ENCODE measurements around the gene VAV3. TPM values are rescaled to one million over a fixed set of nuclear protein-coding genes. Genes with fewer than 3 reads are reported as not detected.
A peak's percentile ranks its signal among the peaks of the same experiment; 100 is the strongest.
"Not testable (repeated sequence)": the region's sequence is repeated elsewhere in the genome, so short reads cannot be mapped to it uniquely, and the experiment has no call there.

Gene VAV3
- total RNA-seq, 1 donor from 2014 or later: 126 TPM

- peak; percentile 55 for DNase-seq (ENCODE audit: low read depth)
Measured at GRCh38 chr1:107935396-107936064, 29.4 kb downstream of the VAV3 start.

GRCh38 chr1:107934578-107934977, 30.4 kb downstream of the VAV3 start:
- DNase-seq (ENCODE audit: low read depth): no peak

GRCh38 chr1:107933736-107934135, 31.2 kb downstream of the VAV3 start:
- DNase-seq (ENCODE audit: low read depth): no peak

- DNase-seq (ENCODE audit: low read depth): no peak
Measured at GRCh38 chr1:107930292-107930691, 34.7 kb downstream of the VAV3 start.

DNA sequence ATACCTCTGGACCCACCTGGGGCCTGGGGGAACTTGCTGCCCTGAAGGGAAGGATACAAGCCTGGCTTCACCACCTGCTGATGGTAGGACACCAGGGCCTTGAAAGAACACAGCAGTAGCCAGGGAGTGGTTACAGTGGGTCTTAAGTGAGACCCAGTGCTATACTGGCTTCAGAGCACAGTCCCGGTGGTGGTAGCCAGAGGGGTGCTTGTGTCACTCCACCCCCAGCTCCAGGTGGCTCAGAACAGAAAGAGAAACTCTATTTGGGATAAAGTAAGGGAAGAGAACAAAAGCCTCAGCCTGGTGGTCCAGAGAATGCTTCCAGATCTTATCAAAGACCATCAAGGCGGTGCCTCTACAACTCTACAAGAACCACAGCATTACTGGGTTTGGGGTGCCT, 37.2 kb downstream of the VAV3 start:
- DNase-seq (ENCODE audit: low read depth): no peak

DNA sequence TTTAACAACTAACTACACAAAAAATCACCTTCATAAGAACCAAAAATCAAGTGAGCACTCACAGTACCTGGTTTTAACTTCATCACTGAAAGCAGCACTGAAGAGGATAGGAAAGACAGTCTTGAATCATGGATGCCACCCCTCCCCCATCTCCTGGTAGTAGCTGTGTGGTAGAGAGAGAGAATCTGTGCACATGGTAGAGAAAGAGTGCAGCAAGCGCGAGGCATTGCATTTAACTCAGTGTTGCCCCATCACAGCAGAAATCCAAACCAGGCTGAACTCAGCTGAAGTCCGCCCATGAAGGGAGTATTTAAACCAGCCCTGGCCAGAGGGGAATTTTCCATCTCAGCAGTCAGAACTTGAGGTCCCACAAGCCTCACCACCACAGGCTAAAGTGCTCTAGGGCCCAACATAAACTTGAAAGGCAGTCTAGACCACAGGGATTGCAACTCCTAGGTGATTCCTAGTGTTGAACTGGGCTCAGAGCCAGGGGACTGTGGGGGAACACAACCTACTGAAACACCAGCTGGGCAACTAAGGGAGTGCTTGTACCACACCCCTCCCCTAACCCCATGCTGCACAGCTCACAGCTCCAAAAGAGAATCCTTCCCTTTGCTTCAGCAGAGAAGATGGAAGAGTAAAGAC, 38.4 kb downstream of the VAV3 start:
- peak; percentile 90 for DNase-seq (ENCODE audit: low read depth)

DNA sequence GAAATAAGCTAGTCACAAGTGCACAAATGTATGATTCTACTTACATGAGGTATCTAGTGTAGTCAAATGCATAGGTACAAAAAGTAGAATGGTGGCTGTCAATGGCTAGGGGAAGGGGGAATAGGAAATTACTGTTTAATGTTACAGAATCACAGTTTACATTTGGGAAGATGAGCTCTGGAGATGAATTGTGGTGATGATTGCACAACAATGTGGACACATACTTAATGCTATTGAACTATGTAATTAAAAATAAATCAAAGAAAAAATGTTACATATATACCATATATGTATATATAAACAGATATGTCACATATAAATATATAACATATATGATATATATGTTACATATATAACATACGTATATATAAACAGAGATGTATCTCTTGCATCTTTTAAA, 39.4 kb downstream of the VAV3 start:
- DNase-seq (ENCODE audit: low read depth): no peak

DNA sequence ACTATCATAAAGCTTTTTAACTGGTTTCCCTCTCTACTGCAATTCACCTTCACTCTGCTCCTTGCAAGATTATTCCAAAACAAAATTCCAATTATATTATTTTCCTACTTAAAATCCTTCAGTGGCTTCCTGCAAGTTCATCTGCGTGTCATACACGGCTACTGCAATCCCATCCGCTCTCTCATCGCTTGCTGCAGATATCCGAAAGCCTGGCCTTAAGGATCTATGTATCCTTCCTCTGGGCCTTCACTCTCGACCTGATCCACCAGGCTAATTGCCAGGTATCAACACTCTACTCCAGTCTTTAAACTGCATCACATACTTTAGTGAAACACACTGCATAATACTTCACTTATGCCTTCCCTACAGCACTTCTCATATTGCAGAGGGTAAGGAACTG, 44.0 kb downstream of the VAV3 start:
- no peak for DNase-seq (ENCODE audit: low read depth)

DNA sequence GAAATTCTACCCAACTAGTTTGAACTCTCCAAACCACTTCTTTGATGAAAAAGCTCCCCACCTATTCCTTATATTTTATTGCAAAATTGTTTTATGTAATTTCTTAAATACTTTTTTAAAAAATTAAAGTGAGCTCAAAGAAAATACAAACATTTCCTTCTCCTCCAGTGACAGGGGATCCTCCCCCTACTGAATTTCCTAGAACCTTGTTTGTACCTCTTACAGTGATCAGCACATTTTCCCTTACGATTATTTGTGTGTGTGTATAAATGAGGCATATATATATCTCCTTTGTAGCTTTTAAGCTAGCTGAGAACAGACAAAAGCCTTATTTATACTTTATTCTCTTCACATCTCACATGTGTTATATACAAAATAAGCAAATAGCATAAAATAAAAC, 44.4 kb downstream of the VAV3 start:
- DNase-seq (ENCODE audit: low read depth): no peak

GRCh38 chr1:107919953-107920352, 45.0 kb downstream of the VAV3 start:
- DNase-seq (ENCODE audit: low read depth): no peak

DNA sequence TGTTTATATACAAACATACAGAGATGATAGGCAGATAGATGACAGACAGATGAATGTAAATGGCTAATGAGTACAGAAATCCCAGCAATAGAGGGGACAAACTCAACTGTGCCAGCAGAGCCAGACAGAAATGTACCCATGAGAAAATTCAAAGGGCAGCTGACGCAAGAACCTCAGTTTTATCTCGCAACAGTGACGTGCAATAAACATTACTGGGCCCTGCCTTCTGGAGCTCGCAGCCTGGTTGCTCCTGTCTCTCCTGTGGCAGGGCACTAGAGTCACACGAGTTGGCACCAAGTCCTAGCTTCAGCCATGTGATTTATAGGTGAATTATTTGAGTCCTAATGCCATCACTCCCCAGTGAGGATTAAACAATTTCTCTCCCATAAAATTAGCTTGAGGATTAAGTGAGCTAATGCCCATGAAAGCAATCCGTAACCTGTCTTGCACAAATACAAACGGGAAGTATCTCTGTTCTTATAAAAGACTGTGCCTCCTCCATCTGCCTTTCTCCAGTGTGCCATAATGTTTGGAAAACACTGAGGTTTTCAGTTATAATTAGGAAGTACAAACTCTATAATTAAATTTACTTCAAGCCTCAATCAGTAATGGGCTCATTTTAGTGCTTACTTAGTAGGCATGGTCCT, 50.7 kb downstream of the VAV3 start:
- DNase-seq (ENCODE audit: low read depth): no peak

DNA sequence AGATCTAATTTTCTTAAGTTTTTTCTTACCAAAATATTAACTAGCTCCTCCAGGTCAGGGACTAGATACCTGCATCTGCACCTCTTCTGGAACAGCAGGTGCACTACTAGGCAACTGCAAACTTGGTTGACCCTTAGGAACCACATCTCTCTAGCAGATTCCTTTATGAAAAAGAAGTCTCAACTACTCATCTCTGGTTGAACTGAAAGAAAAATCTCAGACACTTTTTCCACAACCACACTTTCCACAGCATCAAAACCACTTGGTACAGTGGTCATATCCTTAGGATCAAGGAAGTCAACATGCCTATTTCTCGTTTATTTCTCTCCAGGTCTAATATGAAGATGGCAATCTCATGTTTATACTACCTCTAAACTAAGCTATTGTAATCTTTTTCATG, 52.3 kb downstream of the VAV3 start:
- DNase-seq (ENCODE audit: low read depth): no peak

GRCh38 chr1:107900090-107900945, 64.7 kb downstream of the VAV3 start:
- peak; percentile 36 for DNase-seq (ENCODE audit: low read depth)

- peak; percentile 3 for DNase-seq (ENCODE audit: low read depth)
Measured at GRCh38 chr1:107899655-107900054, 65.3 kb downstream of the VAV3 start.

DNA sequence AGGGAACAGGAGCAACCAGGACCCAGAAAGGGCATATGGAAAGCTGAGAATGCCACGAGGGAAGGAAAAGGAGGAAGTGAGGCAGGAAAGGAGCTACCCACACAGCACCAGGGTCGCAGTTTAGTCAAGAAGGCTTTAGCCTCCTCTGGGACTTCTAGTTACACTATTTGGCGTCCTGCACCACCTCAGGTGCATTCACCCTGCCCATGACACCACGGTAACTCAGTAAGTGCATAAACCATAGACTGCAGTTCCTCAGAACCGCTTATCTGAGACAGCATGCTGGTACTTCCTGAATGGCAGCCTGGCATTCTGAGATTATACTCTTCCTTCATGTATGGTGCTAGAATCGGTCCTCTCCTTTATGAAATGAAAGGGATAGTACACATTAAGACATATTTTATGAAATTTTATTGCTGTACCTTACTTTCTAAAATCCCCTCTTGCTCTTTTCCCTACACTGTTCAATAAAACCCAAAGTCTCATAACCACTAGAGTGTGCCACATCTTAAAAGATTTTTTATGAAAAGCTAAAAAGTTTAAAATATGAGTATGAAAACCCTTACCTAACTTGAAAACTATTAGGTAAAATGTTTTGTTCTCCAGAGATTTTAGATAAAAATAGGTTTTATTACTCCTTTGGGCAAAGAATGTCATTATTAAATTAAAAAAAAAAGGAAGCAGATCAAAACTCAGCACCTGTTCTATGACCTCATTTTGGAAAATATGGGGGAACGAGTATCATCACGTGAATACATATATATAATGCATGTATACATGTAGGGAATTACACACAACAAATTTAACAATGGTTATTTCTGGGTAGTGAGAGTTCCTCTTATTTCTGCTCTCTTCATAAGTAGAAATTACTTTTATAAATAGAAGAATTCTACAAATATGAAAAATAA, 67.3 kb downstream of the VAV3 start:
- DNase-seq (ENCODE audit: low read depth): no peak

DNA sequence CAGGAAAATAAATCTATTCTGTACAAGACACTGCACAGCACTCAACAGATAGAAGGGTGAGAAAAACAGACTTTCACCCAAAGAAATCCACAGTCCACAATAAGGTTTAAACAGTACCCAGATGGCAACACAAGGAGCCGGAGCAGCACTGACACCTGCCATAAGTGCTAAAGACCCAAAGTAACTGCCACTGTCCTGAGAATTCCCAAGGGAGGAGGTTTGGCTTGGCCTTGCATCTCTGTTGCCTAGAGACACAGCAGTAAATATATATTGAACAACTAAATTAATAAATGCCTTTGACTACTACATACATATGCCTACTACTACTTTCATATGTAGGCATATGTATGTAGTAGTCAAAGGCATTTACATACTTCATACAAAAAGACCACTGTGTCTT, 68.0 kb downstream of the VAV3 start:
- no peak for DNase-seq (ENCODE audit: low read depth)

DNA sequence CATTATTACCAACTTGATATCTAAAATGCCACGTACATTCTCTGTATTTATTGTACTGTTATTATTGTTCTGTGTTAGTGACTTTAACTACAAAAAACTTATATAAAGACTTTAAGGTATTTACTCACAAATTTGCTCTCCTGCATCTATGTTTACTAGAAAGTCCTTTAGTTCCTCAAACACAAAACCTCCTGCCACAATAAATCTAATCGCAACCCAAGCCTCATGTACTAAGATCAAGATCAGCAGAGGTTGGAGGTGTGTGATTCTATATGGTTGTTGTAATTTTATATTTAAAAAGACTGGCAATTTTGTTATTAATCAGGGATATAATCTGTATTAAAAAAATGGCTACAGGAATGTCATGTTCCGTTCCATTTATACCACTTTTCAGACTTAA, 68.6 kb downstream of the VAV3 start:
- no peak for DNase-seq (ENCODE audit: low read depth)

DNA sequence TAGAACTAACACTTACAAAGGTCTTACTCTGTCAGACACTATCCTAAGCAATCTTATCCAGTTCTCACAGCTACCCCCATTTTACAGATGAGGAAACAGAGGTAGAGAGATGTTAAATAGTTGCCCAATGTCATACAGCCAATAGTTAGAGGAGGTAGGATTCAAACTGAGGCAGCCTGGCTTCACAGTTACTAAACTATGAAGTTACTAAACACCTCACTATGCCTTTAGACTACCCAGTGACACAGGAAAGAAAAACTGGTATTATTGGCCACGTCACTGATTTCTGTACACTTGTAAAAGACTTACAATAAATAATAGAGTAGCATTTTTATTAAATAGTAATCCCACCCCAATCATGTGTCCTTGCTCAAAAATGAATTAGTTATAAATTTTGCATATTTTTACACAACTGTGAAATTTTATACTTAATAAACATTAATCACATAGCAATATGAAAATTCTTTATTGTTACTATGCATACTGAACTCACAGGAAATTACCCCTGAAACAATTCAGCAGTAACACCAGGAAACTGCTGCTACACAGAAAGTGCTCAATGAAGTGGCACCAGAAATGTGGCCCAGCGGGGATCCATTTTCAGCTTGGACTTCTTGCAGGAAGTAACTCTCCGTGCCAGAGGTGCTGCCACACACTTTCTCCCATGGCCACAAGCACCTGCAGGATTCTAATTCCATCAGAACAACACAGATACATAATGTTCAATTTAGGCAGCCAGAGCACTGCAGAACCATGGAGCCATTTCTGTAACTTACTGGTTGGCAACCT, 69.4 kb downstream of the VAV3 start:
- peak; percentile 12 for DNase-seq (ENCODE audit: low read depth)

DNA sequence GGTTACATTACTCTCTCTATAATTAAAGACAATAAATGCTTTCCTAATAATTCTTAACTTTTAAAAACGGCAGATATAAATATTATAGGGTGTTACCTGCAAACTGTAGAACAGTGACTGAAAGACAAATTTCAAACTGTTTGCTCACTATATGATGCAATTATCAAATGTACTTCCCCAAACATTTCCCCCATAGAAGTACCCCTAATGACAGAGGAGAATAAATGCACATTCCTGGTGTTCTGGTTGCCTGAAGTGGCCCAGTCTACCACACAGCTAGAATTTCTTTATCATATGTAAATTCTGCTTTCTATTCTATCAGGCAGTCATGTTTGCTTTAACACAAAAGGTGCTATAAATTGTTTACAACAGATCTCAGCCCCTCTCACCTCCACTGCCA, 70.4 kb downstream of the VAV3 start:
- no peak for DNase-seq (ENCODE audit: low read depth)

DNA sequence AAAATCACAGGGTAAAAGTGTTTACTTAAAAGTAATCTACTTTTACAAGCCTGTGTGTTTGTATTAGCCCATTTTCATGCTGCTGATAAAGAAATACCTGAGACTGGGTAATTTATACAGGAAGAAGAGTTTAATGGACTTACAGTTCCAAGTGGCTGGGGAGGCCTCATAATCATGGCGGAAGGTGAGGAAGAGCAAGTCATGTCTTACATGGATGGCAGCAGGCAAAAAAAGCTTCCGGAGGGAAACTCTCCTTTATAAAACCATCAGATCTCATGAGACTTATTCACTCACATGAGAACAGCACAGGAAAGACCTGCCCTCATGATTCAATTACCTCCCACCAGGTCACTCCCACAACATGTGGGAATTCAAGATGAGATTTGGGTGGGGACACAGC, 71.6 kb downstream of the VAV3 start:
- DNase-seq (ENCODE audit: low read depth): not testable (repeated sequence)

Data from renal cortical epithelial cell (primary cell).